PC-3 (cell line): ENCODE results near the gene EVPLL.

Experiments used
- EZH2 ChIP-seq: fragments of 300-600 bp; sonication (generic); IDR thresholded peaks from one replicate; pipeline ENCODE4 v1.6.1; 2017; ENCODE audit warnings: antibody characterized with exemption, mild to moderate bottlenecking, low read length; ENCODE audit not compliant: unreplicated experiment
- TF ChIP-seq, protein P1 (sequence below): fragments of 300-600 bp; sonication (generic); conservative IDR thresholded peaks from 2 replicates; pipeline ENCODE4 v1.5.1; 2017; ENCODE audit warnings: antibody characterized with exemption, low read depth, mild to moderate bottlenecking, low read length

DNA sequence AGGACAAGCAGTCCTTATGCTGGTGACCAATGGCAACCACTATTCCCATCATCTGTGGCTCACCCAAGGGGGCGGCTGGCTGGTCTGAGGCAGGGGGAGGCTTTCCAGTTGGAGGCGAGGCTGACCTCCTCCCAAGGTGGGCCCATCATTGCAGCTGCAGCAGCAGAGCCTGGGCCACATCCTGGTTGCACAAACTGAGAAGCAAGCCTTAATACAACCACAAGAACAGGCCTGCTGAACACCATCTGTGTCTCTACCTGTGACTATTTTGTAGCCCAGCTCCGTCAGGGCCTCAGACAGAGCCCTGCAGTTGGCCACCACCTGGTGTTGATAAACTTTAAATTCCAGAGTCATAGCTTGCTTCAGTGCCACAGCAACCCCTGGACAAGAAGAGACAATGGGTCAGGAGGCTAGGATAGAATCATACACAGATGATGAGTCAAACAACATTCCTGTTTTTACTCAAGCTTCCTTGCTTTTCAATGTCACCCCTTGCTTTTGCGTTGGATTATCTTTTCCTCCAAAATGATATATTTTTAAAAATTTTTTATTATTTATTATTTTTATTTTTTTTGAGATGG lies 44.6 kb upstream of the EVPLL start:
- TF ChIP-seq, protein P1, sequence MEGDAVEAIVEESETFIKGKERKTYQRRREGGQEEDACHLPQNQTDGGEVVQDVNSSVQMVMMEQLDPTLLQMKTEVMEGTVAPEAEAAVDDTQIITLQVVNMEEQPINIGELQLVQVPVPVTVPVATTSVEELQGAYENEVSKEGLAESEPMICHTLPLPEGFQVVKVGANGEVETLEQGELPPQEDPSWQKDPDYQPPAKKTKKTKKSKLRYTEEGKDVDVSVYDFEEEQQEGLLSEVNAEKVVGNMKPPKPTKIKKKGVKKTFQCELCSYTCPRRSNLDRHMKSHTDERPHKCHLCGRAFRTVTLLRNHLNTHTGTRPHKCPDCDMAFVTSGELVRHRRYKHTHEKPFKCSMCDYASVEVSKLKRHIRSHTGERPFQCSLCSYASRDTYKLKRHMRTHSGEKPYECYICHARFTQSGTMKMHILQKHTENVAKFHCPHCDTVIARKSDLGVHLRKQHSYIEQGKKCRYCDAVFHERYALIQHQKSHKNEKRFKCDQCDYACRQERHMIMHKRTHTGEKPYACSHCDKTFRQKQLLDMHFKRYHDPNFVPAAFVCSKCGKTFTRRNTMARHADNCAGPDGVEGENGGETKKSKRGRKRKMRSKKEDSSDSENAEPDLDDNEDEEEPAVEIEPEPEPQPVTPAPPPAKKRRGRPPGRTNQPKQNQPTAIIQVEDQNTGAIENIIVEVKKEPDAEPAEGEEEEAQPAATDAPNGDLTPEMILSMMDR = no peak
- no peak for TF ChIP-seq EZH2
